ENCODE measurements around the gene KDELR1. TPM values are rescaled to one million over a fixed set of nuclear protein-coding genes. Genes with fewer than 3 reads are reported as not detected.
A peak's percentile ranks its signal among the peaks of the same experiment; 100 is the strongest.

KDELR1 gene
- total and polyA plus RNA-seq, 2 of the 13 experiments (the other 11 are each of a cell fraction or from before 2014, with no cell fraction given): 134 to 185 TPM

DNA sequence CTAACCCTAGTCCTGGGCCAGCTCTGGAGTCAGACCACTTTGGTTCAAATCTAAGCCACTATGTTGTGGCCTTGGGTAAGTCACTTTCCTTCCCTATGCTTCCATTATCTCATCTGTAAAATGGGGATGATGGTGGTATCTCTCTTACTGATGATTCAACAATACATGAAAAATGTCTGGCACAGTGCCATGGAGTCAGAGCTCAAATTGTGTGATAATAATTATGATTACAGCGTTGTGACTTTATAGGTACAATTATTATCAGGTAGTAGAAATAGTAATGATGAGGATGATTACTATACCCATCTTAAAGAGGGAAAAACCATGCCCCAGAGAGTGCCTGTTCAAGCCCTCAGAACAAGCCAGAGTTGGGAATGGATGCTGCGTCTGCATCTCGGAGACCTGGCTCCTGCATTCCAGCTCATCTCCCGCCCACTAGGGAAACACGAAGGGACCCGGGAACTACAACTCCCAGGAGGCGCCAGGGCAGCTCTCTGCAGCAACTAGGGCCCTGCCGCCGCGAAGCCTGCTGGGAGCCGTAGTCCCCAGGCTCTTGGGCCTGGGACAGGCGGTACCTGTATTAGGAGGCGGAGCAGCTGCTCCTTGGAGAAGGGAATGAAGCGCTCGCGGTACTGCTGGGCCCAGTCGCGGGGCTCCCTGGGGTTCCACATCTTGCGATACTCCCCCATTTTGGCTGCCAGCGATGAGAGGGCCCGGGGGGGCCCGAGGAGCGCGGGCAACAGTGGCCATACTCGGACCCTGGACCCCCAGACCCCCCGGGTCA lies 28.4 kb downstream of the KDELR1 start (continued):
- TF ChIP-seq ZNF337 (CRISPR knock-in tag; IDR thresholded peaks at IDR 0.05; ENCODE audit: borderline replicate concordance, low read depth): no peak
- TF ChIP-seq, protein P1, sequence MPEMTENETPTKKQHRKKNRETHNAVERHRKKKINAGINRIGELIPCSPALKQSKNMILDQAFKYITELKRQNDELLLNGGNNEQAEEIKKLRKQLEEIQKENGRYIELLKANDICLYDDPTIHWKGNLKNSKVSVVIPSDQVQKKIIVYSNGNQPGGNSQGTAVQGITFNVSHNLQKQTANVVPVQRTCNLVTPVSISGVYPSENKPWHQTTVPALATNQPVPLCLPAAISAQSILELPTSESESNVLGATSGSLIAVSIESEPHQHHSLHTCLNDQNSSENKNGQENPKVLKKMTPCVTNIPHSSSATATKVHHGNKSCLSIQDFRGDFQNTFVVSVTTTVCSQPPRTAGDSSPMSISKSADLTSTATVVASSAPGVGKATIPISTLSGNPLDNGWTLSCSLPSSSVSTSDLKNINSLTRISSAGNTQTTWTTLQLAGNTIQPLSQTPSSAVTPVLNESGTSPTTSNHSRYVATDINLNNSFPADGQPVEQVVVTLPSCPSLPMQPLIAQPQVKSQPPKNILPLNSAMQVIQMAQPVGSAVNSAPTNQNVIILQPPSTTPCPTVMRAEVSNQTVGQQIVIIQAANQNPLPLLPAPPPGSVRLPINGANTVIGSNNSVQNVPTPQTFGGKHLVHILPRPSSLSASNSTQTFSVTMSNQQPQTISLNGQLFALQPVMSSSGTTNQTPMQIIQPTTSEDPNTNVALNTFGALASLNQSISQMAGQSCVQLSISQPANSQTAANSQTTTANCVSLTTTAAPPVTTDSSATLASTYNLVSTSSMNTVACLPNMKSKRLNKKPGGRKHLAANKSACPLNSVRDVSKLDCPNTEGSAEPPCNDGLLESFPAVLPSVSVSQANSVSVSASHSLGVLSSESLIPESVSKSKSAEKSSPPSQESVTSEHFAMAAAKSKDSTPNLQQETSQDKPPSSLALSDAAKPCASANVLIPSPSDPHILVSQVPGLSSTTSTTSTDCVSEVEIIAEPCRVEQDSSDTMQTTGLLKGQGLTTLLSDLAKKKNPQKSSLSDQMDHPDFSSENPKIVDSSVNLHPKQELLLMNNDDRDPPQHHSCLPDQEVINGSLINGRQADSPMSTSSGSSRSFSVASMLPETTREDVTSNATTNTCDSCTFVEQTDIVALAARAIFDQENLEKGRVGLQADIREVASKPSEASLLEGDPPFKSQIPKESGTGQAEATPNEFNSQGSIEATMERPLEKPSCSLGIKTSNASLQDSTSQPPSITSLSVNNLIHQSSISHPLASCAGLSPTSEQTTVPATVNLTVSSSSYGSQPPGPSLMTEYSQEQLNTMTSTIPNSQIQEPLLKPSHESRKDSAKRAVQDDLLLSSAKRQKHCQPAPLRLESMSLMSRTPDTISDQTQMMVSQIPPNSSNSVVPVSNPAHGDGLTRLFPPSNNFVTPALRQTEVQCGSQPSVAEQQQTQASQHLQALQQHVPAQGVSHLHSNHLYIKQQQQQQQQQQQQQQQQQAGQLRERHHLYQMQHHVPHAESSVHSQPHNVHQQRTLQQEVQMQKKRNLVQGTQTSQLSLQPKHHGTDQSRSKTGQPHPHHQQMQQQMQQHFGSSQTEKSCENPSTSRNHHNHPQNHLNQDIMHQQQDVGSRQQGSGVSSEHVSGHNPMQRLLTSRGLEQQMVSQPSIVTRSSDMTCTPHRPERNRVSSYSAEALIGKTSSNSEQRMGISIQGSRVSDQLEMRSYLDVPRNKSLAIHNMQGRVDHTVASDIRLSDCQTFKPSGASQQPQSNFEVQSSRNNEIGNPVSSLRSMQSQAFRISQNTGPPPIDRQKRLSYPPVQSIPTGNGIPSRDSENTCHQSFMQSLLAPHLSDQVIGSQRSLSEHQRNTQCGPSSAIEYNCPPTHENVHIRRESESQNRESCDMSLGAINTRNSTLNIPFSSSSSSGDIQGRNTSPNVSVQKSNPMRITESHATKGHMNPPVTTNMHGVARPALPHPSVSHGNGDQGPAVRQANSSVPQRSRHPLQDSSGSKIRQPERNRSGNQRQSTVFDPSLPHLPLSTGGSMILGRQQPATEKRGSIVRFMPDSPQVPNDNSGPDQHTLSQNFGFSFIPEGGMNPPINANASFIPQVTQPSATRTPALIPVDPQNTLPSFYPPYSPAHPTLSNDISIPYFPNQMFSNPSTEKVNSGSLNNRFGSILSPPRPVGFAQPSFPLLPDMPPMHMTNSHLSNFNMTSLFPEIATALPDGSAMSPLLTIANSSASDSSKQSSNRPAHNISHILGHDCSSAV (CRISPR knock-in tag; IDR thresholded peaks at IDR 0.05; ENCODE audit: borderline replicate concordance): no peak
- TF ChIP-seq XRCC5 (optimal IDR thresholded peaks at IDR 0.05; ENCODE audit: low read length): peak; percentile 17
- TF ChIP-seq, protein P2, sequence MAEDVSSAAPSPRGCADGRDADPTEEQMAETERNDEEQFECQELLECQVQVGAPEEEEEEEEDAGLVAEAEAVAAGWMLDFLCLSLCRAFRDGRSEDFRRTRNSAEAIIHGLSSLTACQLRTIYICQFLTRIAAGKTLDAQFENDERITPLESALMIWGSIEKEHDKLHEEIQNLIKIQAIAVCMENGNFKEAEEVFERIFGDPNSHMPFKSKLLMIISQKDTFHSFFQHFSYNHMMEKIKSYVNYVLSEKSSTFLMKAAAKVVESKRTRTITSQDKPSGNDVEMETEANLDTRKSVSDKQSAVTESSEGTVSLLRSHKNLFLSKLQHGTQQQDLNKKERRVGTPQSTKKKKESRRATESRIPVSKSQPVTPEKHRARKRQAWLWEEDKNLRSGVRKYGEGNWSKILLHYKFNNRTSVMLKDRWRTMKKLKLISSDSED (CRISPR knock-in tag; IDR thresholded peaks at IDR 0.05): no peak
- TF ChIP-seq TSC22D2 (CRISPR knock-in tag; IDR thresholded peaks at IDR 0.05; ENCODE audit: borderline replicate concordance): 0 out of 2 replicates have a peak, but pooled peaks have one; percentile 33
- 0 out of 2 replicates have a peak, but pooled peaks have one; percentile 19 for TF ChIP-seq SNAPC2 (CRISPR knock-in tag; IDR thresholded peaks at IDR 0.05)
- no peak for TF ChIP-seq ZNF577 (CRISPR knock-in tag; IDR thresholded peaks at IDR 0.05; ENCODE audit: borderline replicate concordance, low read depth)
- TF ChIP-seq, protein P3, sequence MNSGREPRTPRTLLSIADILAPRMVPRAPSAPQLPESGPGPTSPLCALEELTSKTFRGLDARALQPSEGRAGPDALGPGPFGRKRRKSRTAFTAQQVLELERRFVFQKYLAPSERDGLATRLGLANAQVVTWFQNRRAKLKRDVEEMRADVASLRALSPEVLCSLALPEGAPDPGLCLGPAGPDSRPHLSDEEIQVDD (CRISPR knock-in tag; IDR thresholded peaks at IDR 0.05; ENCODE audit: borderline replicate concordance): no peak
- no peak for TF ChIP-seq IRX3 (CRISPR knock-in tag; IDR thresholded peaks at IDR 0.05; ENCODE audit: borderline replicate concordance, low read depth)
- TF ChIP-seq, protein P4, sequence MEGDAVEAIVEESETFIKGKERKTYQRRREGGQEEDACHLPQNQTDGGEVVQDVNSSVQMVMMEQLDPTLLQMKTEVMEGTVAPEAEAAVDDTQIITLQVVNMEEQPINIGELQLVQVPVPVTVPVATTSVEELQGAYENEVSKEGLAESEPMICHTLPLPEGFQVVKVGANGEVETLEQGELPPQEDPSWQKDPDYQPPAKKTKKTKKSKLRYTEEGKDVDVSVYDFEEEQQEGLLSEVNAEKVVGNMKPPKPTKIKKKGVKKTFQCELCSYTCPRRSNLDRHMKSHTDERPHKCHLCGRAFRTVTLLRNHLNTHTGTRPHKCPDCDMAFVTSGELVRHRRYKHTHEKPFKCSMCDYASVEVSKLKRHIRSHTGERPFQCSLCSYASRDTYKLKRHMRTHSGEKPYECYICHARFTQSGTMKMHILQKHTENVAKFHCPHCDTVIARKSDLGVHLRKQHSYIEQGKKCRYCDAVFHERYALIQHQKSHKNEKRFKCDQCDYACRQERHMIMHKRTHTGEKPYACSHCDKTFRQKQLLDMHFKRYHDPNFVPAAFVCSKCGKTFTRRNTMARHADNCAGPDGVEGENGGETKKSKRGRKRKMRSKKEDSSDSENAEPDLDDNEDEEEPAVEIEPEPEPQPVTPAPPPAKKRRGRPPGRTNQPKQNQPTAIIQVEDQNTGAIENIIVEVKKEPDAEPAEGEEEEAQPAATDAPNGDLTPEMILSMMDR (CRISPR knock-in tag; IDR thresholded peaks at IDR 0.05): no peak
- TF ChIP-seq TEAD2 (CRISPR knock-in tag; IDR thresholded peaks at IDR 0.05): no peak
- TF ChIP-seq ZNF251 (CRISPR knock-in tag; IDR thresholded peaks at IDR 0.05): no peak
- TF ChIP-seq, protein P5, sequence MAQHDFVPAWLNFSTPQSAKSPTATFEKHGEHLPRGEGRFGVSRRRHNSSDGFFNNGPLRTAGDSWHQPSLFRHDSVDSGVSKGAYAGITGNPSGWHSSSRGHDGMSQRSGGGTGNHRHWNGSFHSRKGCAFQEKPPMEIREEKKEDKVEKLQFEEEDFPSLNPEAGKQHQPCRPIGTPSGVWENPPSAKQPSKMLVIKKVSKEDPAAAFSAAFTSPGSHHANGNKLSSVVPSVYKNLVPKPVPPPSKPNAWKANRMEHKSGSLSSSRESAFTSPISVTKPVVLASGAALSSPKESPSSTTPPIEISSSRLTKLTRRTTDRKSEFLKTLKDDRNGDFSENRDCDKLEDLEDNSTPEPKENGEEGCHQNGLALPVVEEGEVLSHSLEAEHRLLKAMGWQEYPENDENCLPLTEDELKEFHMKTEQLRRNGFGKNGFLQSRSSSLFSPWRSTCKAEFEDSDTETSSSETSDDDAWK (CRISPR knock-in tag; IDR thresholded peaks at IDR 0.05): no peak
- no peak for TF ChIP-seq ZMYM2 (CRISPR knock-in tag; IDR thresholded peaks at IDR 0.05)
- TF ChIP-seq ZNF121 (CRISPR knock-in tag; IDR thresholded peaks at IDR 0.05): no peak

Measured in HepG2 (cell line).